IMR-90 (cell line): ENCODE results near the gene VILL. TPM values are rescaled to one million over a fixed set of nuclear protein-coding genes. Genes with fewer than 3 reads are reported as not detected.
A peak's percentile ranks its signal among the peaks of the same experiment; 100 is the strongest.

ENCODE experiments used
- ATAC-seq: fragments of 200-7000 bp; cut with Tn5 transposase; 2 replicates; pipeline ENCODE4 v1.9.1; 2020; ENCODE audit warnings: low read depth, mild to moderate bottlenecking, moderate library complexity
- BruUV-seq: library from RNA; stranded (reverse); fragments of 400-500 nt; replicated peaks from 2 replicates; lab custom pipeline; 2021; lab: Mats Ljungman, UMichigan
- CTCF ChIA-PET: fragments of 300-600 bp; formaldehyde crosslinking; extraction: SDS; loops from one replicate; lab custom pipeline; 2021; ENCODE audit warnings: antibody characterized with exemption; lab: Yijun Ruan, JAX
- POLR2A ChIA-PET: fragments of 300-600 bp; sonication (Branson Sonifier 250); formaldehyde crosslinking; loops from one replicate; lab custom pipeline; 2022; ENCODE audit warnings: antibody characterized with exemption; ENCODE audit not compliant: unreplicated experiment; lab: Charles Lee
- DNase-seq: peaks from one replicate; pipeline ENCODE4 v3.0.0; 2013
- H2AFZ ChIP-seq: replicated peaks from 2 replicates; pipeline ENCODE3; 2013; ENCODE audit warnings: low read length, mild to moderate bottlenecking; ENCODE audit not compliant: poor library complexity
- H2AK5ac ChIP-seq: 2 replicates; pipeline ENCODE4 v1.6.1; 2013; ENCODE audit warnings: low read depth, low read length, inconsistent platforms
- H2AK9ac ChIP-seq: replicated peaks from 2 replicates; pipeline ENCODE3; 2013; ENCODE audit warnings: mild to moderate bottlenecking, low read depth, low read length, moderate library complexity; ENCODE audit not compliant: poor library complexity
- H2BK120ac ChIP-seq: 2 replicates; pipeline ENCODE4 v1.6.1; 2013; ENCODE audit warnings: low read depth, low read length, inconsistent platforms
- H2BK15ac ChIP-seq: 3 replicates; pipeline ENCODE4 v1.6.1; 2013; ENCODE audit warnings: low read depth, low read length, inconsistent platforms
- H2BK20ac ChIP-seq: 2 replicates; pipeline ENCODE4 v1.6.1; 2013; ENCODE audit warnings: low read depth, mild to moderate bottlenecking, inconsistent platforms, low read length, moderate library complexity
- H2BK5ac ChIP-seq: 2 replicates; pipeline ENCODE4 v1.6.1; 2013; ENCODE audit warnings: mild to moderate bottlenecking, low read depth, low read length, inconsistent platforms; ENCODE audit not compliant: poor library complexity, severe bottlenecking
- H3K14ac ChIP-seq: replicated peaks from 2 replicates; pipeline ENCODE4 v1.6.1; 2013; ENCODE audit warnings: low read depth, low read length, inconsistent platforms
- H3K18ac ChIP-seq: 2 replicates; pipeline ENCODE4 v1.6.1; 2013; ENCODE audit warnings: low read depth, low read length, control low read depth
- H3K23ac ChIP-seq: 2 replicates; pipeline ENCODE4 v1.6.1; 2013; ENCODE audit warnings: low read depth, low read length, inconsistent platforms
- H3K27ac ChIP-seq: 2 replicates; pipeline ENCODE4 v1.5.1; 2013; ENCODE audit warnings: mild to moderate bottlenecking, control low read depth, low read length; ENCODE audit not compliant: insufficient read depth
- H3K27me3 ChIP-seq: 2 replicates; pipeline ENCODE4 v1.6.1; 2013; ENCODE audit warnings: low read length; ENCODE audit not compliant: control insufficient read depth, insufficient read depth
- H3K36me3 ChIP-seq: 2 replicates; pipeline ENCODE4 v1.6.1; 2013; ENCODE audit warnings: low read length, mixed read lengths; ENCODE audit not compliant: control insufficient read depth, insufficient read depth
- H3K4ac ChIP-seq: 2 replicates; pipeline ENCODE4 v1.6.1; 2013; ENCODE audit warnings: low read depth, low read length, inconsistent platforms
- H3K4me1 ChIP-seq: 2 replicates; pipeline ENCODE4 v1.6.1; 2013; ENCODE audit warnings: low read length, mixed read lengths; ENCODE audit not compliant: control insufficient read depth, insufficient read depth
- H3K4me2 ChIP-seq: 2 replicates; pipeline ENCODE4 v1.6.1; 2013; ENCODE audit warnings: low read depth, mild to moderate bottlenecking, control low read depth, low read length, moderate library complexity
- H3K4me3 ChIP-seq: 2 replicates; pipeline ENCODE4 v1.5.1; 2013; ENCODE audit warnings: low read depth, mild to moderate bottlenecking, control low read depth, low read length, moderate library complexity; ENCODE audit not compliant: insufficient read depth
- H3K56ac ChIP-seq: 2 replicates; pipeline ENCODE4 v1.6.1; 2013; ENCODE audit warnings: low read length, inconsistent platforms; ENCODE audit not compliant: insufficient read depth; ENCODE audit errors: extremely low read depth
- H3K79me1 ChIP-seq, 2 experiments: 2 replicates each; pipeline ENCODE4 v1.6.1; 2013; ENCODE audit warnings: low read length in 2 of 2, inconsistent platforms in 1 of 2, low read depth in 1 of 2
- H3K9ac ChIP-seq: 2 replicates; pipeline ENCODE4 v1.6.1; 2013; ENCODE audit warnings: low read depth, low read length, control low read depth
- H3K9me1 ChIP-seq: 2 replicates; pipeline ENCODE4 v1.6.1; 2013; ENCODE audit warnings: low read length, inconsistent platforms; ENCODE audit not compliant: insufficient read depth
- H3K9me3 ChIP-seq: 2 replicates; pipeline ENCODE4 v1.6.1; 2013; ENCODE audit warnings: low read length; ENCODE audit not compliant: control insufficient read depth, insufficient read depth
- H4K20me1 ChIP-seq: 2 replicates; pipeline ENCODE4 v1.6.1; 2013; ENCODE audit warnings: low read length, inconsistent platforms; ENCODE audit not compliant: insufficient read depth
- H4K5ac ChIP-seq: 2 replicates; pipeline ENCODE4 v1.6.1; 2013; ENCODE audit warnings: mild to moderate bottlenecking, low read depth, low read length, control low read depth
- H4K8ac ChIP-seq, 2 experiments: 2 replicates each; pipeline ENCODE4 v1.6.1; 2013; ENCODE audit warnings: low read depth in 2 of 2, low read length in 2 of 2, control low read depth in 1 of 2, inconsistent platforms in 1 of 2
- H4K91ac ChIP-seq: 2 replicates; pipeline ENCODE4 v1.6.1; 2013; ENCODE audit warnings: low read depth, low read length, inconsistent platforms; ENCODE audit not compliant: insufficient read depth
- BHLHE40 ChIP-seq: fragments of 150-350 bp; IDR thresholded peaks from 2 replicates; pipeline ENCODE4 v1.6.1; 2016; ENCODE audit warnings: mild to moderate bottlenecking, low read depth, low read length
- CEBPB ChIP-seq: IDR thresholded peaks from 2 replicates; pipeline ENCODE4 v1.6.1; 2012; ENCODE audit warnings: low read depth, low read length, improper control_type of control experiment
- CHD1 ChIP-seq: IDR thresholded peaks from 2 replicates; pipeline ENCODE4 v1.6.1; 2012; ENCODE audit warnings: low read depth, low read length, improper control_type of control experiment
- FOS ChIP-seq: fragments of 150-350 bp; IDR thresholded peaks from 2 replicates; pipeline ENCODE4 v1.6.1; 2016; ENCODE audit warnings: low read depth, low read length
- MAFK ChIP-seq: IDR thresholded peaks from 2 replicates; pipeline ENCODE4 v1.6.1; 2012; ENCODE audit warnings: low read depth, low read length, improper control_type of control experiment
- MAZ ChIP-seq: IDR thresholded peaks from 2 replicates; pipeline ENCODE4 v1.6.1; 2012; ENCODE audit warnings: low read depth, mild to moderate bottlenecking, low read length, improper control_type of control experiment, moderate library complexity, borderline replicate concordance
- MXI1 ChIP-seq: IDR thresholded peaks from 2 replicates; pipeline ENCODE4 v1.6.1; 2012; ENCODE audit warnings: low read depth, mild to moderate bottlenecking, low read length, moderate library complexity, borderline replicate concordance
- NFE2L2 ChIP-seq: fragments of 150-350 bp; IDR thresholded peaks from 2 replicates; pipeline ENCODE4 v1.6.1; 2016; ENCODE audit warnings: low read depth, mild to moderate bottlenecking, low read length
- POLR2A ChIP-seq: IDR thresholded peaks from 2 replicates; pipeline ENCODE4 v1.6.1; 2012; ENCODE audit warnings: mild to moderate bottlenecking, low read depth, low read length
- RAD21 ChIP-seq: IDR thresholded peaks from 2 replicates; pipeline ENCODE4 v1.6.1; 2012; ENCODE audit warnings: low read length, improper control_type of control experiment
- RCOR1 ChIP-seq: IDR thresholded peaks from 2 replicates; pipeline ENCODE4 v1.6.1; 2012; ENCODE audit warnings: mild to moderate bottlenecking, low read length, improper control_type of control experiment; ENCODE audit not compliant: insufficient replicate concordance
- RFX5 ChIP-seq: IDR thresholded peaks from 2 replicates; pipeline ENCODE4 v1.8.0; 2012; ENCODE audit warnings: low read depth, mild to moderate bottlenecking, low read length, moderate library complexity
- SMC3 ChIP-seq: fragments of 150-350 bp; IDR thresholded peaks from 2 replicates; pipeline ENCODE4 v1.6.1; 2016; ENCODE audit warnings: low read depth, mild to moderate bottlenecking, antibody characterized with exemption, low read length, moderate library complexity
- USF2 ChIP-seq: fragments of 150-350 bp; IDR thresholded peaks from 2 replicates; pipeline ENCODE4 v1.6.1; 2017; ENCODE audit warnings: mild to moderate bottlenecking, antibody characterized with exemption, low read length, low read depth
- WGBS, 2 experiments: methylation state at CpG; one replicate each; pipeline versions ENCODE4 v1.1.5 to v1.1.7; 2013; ENCODE audit warnings: missing lambda C conversion rate in 2 of 2; ENCODE audit not compliant: insufficient read length in 1 of 2; ENCODE audit errors: extremely low coverage in 2 of 2; 5-methylcytosine and 5-hydroxymethylcytosine counted together
- dilution Hi-C: fragments of 300-500 bp; cut with HindIII; formaldehyde crosslinking; loops from one replicate; pipeline ENCODE4 v1.14.3; 2018; ENCODE audit warnings: low sequenced_read_pairs; ENCODE audit not compliant: unreplicated experiment
- in situ Hi-C: fragments of 300-500 bp; cut with MboI; formaldehyde crosslinking; loops from 3 replicates; pipeline ENCODE4 v1.14.3; 2019; ENCODE audit warnings: low sequenced_read_pairs, inconsistent platforms, mixed read lengths
- intact Hi-C: fragments of 100-400 bp; cut with micrococcal nuclease; formaldehyde crosslinking; loops from 2 replicates; pipeline ENCODE4 v1.10.0; 2022
- polyA plus RNA-seq, 3 experiments: library from polyadenylated mRNA; depleted of rRNA; stranded (reverse); fragments of >200 nt; gene quantifications; 2 replicates each; pipeline ENCODE4 v1.2.3, GENCODE V29; 2012; ENCODE audit warnings: low replicate concordance in 1 of 3
- total RNA-seq: library from RNA; depleted of rRNA; stranded (reverse); fragments of >200 nt; gene quantifications from 2 replicates; pipeline ENCODE4 v1.2.3, GENCODE V29; 2012
- TF ChIP-seq, protein P1 (sequence below): conservative IDR thresholded peaks from 2 replicates; pipeline ENCODE4 v1.5.1; 2012; ENCODE audit warnings: mild to moderate bottlenecking, low read depth, low read length, improper control_type of control experiment
- TF ChIP-seq, protein P2 (sequence below): fragments of 150-350 bp; IDR thresholded peaks from 2 replicates; pipeline ENCODE4 v1.6.1; 2016; ENCODE audit warnings: low read depth, mild to moderate bottlenecking, low read length, moderate library complexity, borderline replicate concordance

The VILL gene
- total and polyA plus RNA-seq, 2 of the 4 experiments (the other 2 are of a cell fraction): 2.3 to 4.7 TPM

- H4K20me1 ChIP-seq: peaks cover 7% of the 10 kb centered on the region; the same call in 1 of the 2 replicates
- peak overlapping the region; percentile 73; the same call in 1 of the 2 replicates for H3K14ac ChIP-seq
- dilution Hi-C loops: no loop called here
- H3K9ac ChIP-seq: no peak overlapping the region
- H2BK15ac ChIP-seq: peak overlapping the region; percentile 34; the same call in 1 of the 3 replicates
- CTCF ChIA-PET: no interaction called here
- H2BK120ac ChIP-seq: peak overlapping the region; percentile 56
- peak overlapping the region; percentile 33 to 64; a peak in 1 of 4 replicates for H4K8ac ChIP-seq
- no peak overlapping the region; the same call in 1 of the 2 replicates for H3K56ac ChIP-seq
- H4K91ac ChIP-seq: peak overlapping the region; percentile 64; the same call in 1 of the 2 replicates
- H3K18ac ChIP-seq: peak overlapping the region; percentile 11; the same call in 1 of the 2 replicates
- peak overlapping the region; percentile 76 for H2AFZ ChIP-seq
- H3K4me2 ChIP-seq: no peak overlapping the region
- peaks cover 23% of the 10 kb centered on the region for H3K4me1 ChIP-seq
- H3K9me1 ChIP-seq: peaks cover 19% of the 10 kb centered on the region
- H3K4ac ChIP-seq: peak overlapping the region; percentile 75
- no peak overlapping the region for H3K4me3 ChIP-seq
- TF ChIP-seq RAD21 (no peak), BHLHE40 (no peak), MAZ (no peak), FOS (no peak), USF2 (no peak), SMC3 (no peak), RFX5 (no peak), CHD1 (no peak), NFE2L2 (no peak), MXI1 (no peak), MAFK (no peak), CEBPB (no peak), RCOR1 (no peak), POLR2A (no peak)
- TF ChIP-seq, protein P1, sequence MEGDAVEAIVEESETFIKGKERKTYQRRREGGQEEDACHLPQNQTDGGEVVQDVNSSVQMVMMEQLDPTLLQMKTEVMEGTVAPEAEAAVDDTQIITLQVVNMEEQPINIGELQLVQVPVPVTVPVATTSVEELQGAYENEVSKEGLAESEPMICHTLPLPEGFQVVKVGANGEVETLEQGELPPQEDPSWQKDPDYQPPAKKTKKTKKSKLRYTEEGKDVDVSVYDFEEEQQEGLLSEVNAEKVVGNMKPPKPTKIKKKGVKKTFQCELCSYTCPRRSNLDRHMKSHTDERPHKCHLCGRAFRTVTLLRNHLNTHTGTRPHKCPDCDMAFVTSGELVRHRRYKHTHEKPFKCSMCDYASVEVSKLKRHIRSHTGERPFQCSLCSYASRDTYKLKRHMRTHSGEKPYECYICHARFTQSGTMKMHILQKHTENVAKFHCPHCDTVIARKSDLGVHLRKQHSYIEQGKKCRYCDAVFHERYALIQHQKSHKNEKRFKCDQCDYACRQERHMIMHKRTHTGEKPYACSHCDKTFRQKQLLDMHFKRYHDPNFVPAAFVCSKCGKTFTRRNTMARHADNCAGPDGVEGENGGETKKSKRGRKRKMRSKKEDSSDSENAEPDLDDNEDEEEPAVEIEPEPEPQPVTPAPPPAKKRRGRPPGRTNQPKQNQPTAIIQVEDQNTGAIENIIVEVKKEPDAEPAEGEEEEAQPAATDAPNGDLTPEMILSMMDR: no peak
- TF ChIP-seq, protein P2, sequence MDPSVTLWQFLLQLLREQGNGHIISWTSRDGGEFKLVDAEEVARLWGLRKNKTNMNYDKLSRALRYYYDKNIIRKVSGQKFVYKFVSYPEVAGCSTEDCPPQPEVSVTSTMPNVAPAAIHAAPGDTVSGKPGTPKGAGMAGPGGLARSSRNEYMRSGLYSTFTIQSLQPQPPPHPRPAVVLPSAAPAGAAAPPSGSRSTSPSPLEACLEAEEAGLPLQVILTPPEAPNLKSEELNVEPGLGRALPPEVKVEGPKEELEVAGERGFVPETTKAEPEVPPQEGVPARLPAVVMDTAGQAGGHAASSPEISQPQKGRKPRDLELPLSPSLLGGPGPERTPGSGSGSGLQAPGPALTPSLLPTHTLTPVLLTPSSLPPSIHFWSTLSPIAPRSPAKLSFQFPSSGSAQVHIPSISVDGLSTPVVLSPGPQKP: no peak
- H3K36me3 ChIP-seq: peaks cover 1% of the 10 kb centered on the region
- peak overlapping the region; percentile 76; the same call in 1 of the 2 replicates for H2BK20ac ChIP-seq
- in situ Hi-C loops: no loop called here
- H3K27ac ChIP-seq: peak overlapping the region; percentile 20; the same call in 1 of the 2 replicates
- ATAC-seq (no peak), DNase-seq (peak; percentile 63)
- BruUV-seq: no TSS peak
- H4K5ac ChIP-seq: no peak overlapping the region; the same call in 1 of the 2 replicates
- no peaks in the 10 kb centered on the region for H3K27me3 ChIP-seq
- peaks cover 17 to 29% of the 10 kb centered on the region in 2 experiments for H3K79me1 ChIP-seq
- H3K9me3 ChIP-seq: no peaks in the 10 kb centered on the region
- no peak overlapping the region; the same call in 1 of the 2 replicates for H2AK5ac ChIP-seq
- intact Hi-C loops: loop anchor here (5.0 kb wide), 1 partner anchor 503 kb away; no protein-coding TSS in a partner anchor
- H3K23ac ChIP-seq: no peak overlapping the region
- no peak overlapping the region for H2BK5ac ChIP-seq
- no peak overlapping the region for H2AK9ac ChIP-seq
- WGBS, 2 experiments: 35% methylated on average over 2 of the region's 6 CpGs; no CpG with 5 or more reads in 1 of the 2 experiments
- POLR2A ChIA-PET: no interaction called here
These were observed 40.7 kb upstream of the VILL start for GRCh38 chr3:37949866-37950265.
